ENCODE measurements around the gene CFAP157. TPM values are rescaled to one million over a fixed set of nuclear protein-coding genes. Genes with fewer than 3 reads are reported as not detected.

CFAP157 gene
- polyA plus RNA-seq, 5 donors = 2.6 to 13.3 (median 9.7) TPM

- DNase-seq = no peak
Measured at GRCh38 chr9:127734247-127734746, 27.5 kb downstream of the CFAP157 start.

- DNase-seq = peak; percentile 98 to 99
Measured at GRCh38 chr9:127734747-127735529, 28.1 kb downstream of the CFAP157 start, which contains the start of gene TOR2A. Gene TOR2A (minus strand): TSS chr9:127735294. CDS start chr9:127735270, 24 bp downstream.

- no peak for DNase-seq
Measured at GRCh38 chr9:127735530-127736185, 28.9 kb downstream of the CFAP157 start.

GRCh38 chr9:127738666-127739065 lies 31.9 kb downstream of the CFAP157 start:
- no peak for DNase-seq

DNA sequence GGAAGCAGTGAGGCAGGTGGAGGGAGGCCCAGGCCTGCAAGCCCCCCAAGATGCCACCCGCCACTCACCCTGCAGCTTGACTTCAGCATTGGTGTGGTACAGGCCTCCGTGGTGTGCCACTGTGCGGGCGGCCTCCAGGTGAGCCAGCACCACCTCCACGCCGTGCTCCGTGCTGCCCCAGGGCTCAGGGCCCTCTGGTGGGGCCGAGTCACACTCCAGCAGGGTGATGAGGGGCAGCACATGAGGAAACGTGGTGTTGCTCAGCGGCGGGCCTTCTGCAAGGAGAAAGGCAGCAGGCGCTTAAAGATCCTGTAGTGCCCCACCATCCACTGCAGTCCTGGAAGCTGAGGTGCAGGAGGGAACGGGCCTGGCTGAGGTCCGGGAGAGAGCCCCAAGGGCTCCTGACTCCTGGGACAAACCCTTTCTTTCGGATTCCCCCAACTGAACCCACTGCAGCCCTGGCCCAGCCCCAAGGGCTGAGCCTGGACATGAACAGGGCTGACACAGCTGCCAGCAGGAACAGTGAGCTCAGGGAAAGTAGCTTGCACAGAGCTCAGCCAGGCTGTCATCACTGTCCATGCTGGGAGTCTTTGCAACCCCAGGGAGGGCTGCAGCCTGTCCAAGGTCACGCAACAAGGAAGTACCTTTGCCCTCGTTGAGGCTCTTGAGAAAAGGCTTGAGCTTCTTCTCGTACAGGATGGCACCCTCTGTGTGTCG lies 33.0 kb downstream of the CFAP157 start:
- no peak for DNase-seq

GRCh38 chr9:127741831-127742434 lies 35.1 kb downstream of the CFAP157 start:
- DNase-seq = no peak

- no peak for DNase-seq
Measured at GRCh38 chr9:127742435-127743088, 35.8 kb downstream of the CFAP157 start.

- DNase-seq = no peak
Measured at GRCh38 chr9:127744398-127745110, 37.8 kb downstream of the CFAP157 start.

GRCh38 chr9:127746959-127747569 lies 40.3 kb downstream of the CFAP157 start:
- DNase-seq = no peak

GRCh38 chr9:127749090-127749787 lies 42.5 kb downstream of the CFAP157 start:
- DNase-seq = no peak

GRCh38 chr9:127751269-127752054 lies 44.7 kb downstream of the CFAP157 start:
- DNase-seq = no peak

DNA sequence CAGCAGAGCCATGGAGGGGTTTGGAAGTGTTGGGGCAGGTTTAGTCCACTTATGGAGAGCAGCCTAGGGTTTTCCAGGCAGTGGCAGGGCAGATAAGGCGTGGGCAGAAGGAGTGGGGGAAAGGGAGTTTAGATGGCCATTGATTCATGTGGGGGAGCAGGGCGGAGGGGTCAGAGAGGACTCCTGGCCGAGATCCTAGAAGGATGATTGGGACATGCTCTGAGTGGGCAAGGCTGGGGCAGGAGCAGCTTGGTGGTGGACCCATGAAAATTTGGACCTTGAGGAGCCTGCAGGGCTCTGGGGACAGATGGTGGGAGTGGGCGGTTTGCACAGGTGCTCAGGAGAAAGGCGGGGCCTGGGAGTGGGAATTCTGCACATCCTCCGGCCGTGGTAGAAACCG lies 46.4 kb downstream of the CFAP157 start:
- DNase-seq = no peak

DNA sequence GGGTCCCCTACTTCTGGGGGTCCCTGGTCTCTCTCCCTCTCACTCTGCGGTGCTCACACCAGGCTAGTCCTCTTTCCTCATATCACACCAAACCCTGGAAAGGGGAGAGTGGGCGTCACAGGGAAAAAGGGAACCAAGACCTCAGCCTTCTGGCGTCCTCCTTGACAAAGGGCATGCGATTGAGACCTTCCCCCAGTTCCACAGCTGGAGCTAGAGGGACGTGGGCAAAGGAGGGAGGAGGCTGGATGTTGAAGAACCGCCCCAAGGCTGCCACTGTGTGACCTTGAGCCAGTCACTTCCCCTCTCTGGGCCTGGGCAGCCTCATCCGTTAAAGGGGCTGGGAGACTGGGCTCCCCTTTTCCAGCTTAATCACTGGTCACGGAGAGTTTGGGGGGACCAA lies 46.8 kb downstream of the CFAP157 start:
- no peak for DNase-seq

DNA sequence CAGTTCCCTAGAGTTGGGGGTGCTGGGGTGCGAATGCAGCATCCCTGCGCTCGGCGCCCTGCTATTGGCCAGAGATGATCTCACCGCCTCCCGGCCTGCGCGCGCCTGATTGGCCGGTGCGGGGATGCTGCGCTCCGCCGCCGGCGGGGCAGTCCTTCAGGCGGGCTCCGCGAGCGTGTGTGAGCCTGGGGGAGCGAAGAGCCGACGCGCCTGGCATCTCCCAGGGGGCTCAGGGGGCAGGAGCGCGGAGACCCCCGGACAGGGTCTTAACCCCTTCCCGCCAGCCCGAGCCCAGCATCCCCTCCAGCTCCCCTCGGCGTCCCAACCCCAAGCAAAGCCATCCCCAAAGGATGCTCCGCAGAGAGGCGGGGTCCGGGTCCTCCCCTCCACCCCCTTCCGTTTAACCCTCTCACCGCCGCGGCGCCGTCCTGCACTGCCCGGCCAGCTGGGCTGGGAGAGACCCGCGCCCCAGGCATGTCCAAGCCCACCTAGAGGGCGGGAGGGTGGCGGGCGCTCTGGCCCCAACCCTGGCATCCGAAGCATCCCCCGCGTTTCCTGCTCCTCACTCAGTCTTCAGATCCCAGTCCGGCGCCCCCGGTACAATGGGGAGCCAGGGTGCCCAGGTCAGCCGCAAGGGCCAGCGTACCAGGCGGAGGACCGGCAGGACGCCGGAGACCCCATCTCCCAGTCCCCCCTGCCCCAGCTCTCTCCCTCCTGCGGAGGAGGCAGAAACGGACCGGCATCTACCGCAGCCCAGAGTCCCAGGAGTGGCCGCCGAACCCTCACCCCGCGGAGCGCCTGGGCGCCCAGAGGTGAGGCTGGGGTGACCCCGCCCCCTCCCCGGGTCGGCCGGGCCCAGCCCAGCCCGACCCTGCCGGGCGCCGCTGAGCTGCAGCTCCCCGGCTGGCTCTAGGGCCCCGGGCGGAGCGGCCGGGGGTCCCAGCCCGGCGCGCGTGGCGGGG lies 47.6 kb downstream of the CFAP157 start:
- DNase-seq = no peak

- DNase-seq = no peak
Measured at GRCh38 chr9:127755061-127756060, 48.6 kb downstream of the CFAP157 start.

DNA sequence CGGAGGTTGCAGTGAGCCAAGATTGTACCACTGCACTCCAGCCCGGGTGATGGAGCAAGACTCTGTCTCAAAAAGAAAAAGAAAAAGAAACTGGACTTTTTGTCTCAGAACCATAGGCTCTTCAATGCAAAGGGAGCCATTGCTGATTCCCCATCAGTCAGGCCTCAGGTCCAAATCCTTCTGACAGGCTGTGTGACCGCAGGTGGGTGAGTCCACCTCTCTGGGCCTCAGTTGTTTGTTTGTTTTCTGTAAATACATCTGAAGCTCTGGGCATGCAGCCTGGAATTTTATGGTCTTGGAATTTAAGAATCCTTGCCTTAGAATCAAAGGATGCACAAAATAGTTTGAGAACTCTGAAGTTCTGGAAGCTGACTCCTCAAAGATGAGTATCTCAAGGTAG lies 49.4 kb downstream of the CFAP157 start:
- no peak for DNase-seq
